Activated CD4-positive, alpha-beta T cell treated with anti-CD3 and anti-CD28 coated beads, Interleukin-2, amount 50 U/mL, for 4 hours (primary cell): ENCODE measurements around the gene IFNGR2.
"Not testable (repeated sequence)": the region's sequence is repeated elsewhere in the genome, so short reads cannot be mapped to it uniquely, and the experiment has no call there.

Source experiments
- DNase-seq, 2 experiments: peaks; one replicate each; pipeline ENCODE4 v3.0.0-alpha.2; 2020

Gene IFNGR2

DNA sequence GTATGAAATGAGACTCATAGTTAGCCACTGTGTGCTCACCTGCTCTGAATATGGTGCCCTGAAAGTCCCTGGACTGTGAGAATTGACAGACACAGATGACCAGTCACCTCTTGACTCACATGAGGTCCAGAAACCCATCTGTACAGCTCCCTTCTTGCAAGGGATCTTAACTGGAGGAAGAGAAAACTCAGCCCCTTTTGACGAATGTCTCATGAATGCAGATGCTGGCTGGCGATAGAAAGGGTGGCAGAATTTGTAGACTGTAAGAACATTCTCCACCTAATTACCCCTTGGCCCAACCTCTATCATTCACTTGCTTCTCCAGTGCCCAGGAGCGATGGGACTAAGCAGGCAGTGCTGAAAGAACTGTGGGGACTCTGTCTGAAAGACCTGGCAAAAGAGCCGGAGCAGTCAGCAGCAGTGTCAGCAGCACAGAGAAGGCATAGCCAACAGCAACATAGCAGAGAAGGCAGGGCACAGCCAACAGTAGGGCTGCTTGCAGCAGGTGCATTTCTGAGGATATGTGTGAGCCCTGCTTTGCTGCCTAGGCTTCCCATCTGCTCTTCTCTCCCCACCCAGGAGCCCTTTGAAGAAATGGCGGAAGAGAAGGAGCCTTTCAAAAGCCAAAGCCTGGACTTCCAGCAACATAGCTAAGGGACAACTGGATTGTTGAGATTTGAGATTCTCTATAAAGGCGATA lies 25.8 kb upstream of the IFNGR2 start:
- no peak for DNase-seq

DNA sequence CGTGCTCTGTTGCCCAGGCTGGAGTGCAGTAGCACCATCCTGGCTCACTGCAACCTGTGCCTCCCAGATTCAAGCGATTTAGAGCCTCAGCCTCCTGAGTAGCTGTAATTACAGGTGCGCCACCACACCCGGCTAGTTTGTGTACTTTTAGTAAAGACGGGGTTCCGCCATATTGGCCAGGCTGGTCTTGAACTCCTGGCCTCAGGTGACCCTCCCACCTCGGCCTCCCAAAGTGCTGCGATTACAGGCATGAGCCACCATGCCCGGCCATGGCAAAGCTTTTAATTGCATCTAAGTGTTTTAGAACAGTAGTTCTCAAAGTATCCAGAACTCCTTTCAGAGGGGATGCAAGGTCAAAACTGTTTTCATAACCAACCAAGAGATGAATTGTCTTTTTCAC lies 25.1 kb upstream of the IFNGR2 start:
- no peak for DNase-seq

DNA sequence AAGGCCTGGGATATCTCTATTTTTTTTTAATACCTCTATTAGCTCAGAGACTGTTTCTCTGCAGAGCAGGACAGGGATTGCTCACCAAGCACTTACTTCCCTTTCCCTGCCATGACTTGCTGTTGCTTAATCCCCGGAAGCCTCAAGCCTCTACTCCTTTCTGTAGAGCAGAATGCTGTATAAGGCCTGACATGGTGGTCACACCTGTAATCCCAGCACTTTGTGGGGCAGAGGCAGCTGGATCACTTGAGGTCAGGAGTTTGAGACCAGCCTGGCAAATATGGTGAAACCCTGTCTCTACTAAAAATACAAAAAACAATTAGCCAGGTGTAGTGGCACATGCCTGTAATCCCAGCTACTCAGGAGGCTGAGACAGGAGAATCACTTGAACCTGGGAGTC lies 23.3 kb upstream of the IFNGR2 start:
- DNase-seq, result not testable (repeated sequence)

DNA sequence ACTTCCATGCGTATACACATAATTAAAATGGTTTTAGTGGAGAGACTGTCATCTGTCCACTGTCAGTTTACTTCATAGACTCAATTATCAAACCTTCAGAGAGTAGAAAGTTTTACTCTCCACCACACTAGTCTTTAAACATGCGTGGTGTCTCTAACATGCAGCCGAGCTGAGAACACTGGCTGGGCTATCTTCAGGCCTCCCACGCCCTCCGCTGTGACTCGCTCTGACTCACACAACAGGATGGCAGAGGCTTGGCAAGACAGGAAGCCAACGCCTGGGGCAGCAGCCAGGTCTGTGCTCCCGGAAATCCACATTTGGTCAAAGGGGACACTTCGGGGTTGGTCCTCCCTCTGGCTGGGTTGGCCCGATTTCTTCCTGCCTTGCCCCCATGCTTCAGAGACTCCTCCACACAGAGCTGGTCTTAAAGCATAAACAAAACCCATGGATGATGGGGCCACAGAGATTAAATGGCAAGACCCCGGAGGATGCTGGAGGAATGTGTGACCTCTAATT lies 22.7 kb upstream of the IFNGR2 start:
- DNase-seq, result peak; percentile 88 to 91

DNA sequence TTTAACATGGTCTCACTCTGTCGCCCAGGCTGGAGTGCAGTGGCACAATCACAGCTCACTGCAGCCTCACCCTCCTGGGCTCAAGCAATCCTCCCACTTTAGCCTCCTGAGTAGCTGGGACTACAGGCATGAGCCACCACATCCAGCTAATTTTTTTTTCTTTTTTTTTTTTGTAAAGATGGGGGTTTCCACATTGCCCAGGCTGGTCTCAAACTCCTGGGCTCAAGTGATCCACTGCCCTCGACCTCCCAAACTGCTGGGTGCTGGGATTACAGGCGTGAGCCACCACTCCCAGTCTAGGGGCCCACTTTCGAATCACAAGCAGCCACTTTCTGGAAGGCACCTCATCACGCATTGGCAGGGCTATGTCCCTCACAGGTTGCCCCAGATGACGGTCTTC lies 21.8 kb upstream of the IFNGR2 start:
- not testable (repeated sequence) for DNase-seq

DNA sequence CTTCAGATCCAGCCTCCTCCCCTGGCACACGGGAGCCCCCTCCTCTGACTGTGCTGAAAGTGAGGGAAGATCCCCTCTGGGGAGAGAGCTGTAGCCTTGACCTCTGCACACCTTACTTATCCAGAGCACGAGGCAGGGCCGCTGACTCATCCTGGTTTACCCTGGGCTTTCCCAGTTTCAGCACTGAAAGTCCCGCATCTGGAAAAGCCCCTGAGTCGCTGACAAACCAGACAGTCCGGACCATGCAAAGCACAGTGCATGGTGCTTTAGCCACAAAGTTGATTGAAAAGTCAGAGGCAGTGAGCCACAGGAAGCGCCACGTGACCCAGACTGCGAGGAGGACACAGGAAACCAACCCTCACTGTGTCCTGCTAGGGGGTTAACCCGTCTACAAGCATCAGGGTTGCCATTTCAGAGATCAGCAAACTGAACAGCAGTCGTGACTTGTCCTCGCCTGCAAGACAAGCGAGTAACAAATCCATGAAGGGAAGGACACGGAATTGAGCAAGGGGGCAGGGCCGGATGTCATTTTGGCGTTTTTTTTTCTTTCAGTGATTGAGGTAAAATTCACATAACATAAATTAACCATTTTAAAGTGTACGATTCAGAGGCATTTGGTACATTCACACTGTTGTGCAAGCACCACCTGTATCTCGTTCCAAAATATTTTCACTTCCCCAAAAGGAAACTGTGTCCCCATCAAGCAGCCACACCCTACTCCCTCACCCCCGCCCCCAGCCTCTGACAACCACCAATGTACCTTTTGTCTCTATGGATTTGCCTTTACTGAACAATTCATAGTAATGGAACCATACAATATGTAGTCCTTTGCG lies 19.9 kb upstream of the IFNGR2 start:
- peak; percentile 56 to 65 for DNase-seq

DNA sequence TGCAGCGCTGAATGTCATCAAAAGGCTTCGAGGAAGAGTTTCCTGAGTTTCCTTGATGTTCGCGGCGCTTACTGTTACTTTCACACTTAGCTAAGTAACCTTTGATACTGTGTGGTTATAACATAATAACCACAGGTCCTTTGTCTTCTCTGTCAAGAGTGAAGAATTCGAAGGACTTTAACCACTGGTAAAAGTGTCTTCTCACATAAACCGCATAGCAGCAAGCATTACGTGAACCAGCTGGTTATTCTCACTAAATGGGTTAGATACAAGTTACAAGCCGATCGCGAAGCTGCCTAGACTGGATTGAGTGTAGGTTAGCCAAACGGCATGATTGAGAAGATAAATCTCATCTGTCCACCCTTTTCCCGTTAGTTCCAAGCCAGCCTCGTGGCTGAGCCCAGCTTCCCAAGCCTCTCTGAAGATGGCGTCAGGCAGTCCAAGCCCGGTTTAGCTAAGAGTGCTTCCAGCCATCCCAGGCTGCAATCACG lies 18.3 kb upstream of the IFNGR2 start:
- DNase-seq, result no peak

DNA sequence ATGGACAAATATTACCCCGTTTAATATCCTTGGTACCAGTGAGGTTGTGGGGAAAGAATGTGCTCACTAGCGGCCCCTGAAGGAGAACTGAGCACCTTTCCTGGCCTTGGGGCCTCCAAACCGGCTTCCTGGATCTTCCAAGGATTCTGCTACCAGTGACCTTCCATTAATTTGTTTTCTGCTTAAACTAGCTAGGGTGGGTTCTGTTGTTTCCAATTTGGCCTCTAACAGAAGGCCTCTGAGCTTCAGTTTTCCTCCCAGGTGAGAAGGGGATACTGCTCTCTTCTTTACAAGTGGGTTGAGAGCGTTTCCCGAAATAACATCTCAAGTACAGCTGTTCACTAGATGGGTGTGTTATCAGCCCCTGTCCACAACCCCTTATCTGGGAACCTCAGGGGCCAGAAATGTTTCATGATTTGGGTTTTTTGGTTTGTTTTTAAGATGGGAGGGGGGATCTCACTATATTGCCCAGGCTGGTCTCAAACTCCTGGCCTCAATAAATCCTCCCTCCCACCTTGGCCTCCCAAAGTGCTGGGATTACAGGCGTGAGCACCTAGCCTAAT lies 16.9 kb upstream of the IFNGR2 start:
- no peak for DNase-seq

DNA sequence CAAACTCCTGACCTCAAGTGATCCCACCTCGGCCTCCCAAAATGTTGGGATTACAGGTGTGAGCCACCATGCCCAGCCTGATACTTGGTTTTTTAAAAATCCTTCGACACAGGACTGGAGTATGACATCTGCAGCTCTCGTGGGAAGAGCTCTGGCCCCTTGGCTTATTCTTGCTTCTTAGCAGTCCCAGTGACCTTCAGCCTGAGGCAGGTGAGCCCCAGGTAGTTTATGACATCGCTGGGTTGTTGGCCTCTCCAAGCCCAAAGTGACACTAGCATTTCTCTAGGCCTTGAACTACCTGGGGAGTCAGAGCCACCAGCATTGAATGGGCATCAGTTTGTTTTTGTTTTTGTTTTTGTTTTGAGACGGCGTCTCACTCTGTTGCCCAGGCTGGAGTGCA lies 15.9 kb upstream of the IFNGR2 start:
- DNase-seq, result no peak

DNA sequence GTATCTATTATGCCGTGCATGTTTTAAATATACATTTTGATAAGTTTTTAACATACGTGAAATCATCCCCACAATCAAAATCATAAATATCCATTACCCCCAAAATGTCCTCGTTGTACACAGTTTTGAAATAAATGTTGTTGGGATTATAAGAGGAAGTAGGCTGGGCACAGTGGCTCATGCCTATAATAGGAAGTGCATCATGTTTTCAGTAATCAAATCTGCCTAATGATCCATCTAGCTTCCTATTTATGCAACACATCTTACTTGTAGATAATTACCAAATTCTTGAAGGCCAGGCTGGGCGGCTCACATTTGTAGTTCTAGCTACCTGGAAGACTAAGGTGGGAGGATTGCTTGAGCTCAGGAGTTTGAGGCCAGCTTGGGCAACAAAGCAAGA lies 15.0 kb upstream of the IFNGR2 start:
- no peak for DNase-seq

DNA sequence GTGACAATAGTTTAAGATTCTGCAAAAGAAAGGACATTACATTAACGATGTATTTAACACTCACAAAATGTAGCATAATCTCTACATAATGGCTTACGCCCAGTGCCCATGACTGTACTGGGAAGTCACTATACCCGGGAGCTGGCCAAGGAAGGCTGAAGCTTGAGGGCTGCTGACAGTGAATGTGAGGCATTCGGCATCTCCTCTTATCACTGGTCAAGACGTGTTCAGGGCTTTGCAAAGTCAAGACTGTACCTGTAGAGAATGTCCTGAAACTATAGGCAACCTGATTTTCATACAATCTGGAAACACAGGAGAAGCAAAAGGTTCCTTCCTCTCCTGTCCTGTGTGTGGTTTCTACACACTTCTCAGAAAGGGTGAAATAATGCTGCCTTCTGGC lies 12.7 kb upstream of the IFNGR2 start:
- no peak for DNase-seq

DNA sequence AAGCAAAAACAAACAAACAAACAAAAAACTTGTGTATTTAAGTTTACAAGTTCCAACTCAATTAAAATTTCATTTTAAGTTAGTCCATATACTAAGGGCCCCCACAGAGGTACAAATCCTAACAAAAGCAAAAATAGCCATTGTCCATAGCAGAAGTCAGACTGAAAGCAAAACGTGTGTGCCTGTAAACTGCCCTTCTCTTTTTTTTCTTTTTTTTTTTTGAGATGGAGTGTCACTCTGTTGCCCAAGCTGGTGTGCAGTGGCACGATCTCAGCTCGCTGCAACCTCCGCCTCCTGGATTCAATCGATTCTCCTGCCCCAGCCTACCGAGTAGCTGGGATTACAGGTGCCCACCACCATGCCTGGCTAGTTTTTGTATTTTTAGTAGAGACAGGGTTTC lies 11.6 kb upstream of the IFNGR2 start:
- no peak for DNase-seq

DNA sequence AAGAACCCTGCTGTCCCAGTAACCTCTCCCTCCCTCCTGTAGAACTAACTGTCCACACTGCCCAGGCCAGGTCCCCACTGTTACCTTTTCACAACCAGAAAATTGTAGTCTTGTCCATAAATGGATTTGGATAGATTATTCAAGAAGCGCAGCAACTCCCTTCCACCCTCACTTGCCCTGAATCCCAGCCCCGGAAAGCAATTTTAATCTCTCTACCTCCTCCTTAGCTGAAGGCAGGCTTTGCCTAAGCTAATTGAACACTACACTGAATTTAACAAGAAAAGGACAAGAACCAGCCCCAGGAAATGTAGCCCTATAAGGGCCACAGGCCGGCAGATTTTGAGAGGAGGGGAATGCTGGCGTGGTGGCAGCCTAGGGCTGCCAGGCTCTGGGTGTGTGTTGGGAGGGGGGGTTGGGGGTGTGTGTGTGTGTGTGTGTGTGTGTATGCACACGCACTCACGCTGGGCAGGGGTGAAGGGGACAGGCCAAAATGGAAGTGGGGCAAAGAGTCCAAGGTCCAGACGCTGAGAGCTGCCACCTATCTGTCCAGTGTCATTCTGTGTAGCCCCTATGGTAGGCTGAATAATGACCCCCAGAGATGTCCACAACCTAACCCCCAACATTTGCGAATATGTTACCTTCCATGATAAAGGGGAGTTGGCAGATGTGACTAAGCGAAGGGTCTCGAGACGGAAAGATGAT lies 10.8 kb upstream of the IFNGR2 start:
- no peak for DNase-seq

DNA sequence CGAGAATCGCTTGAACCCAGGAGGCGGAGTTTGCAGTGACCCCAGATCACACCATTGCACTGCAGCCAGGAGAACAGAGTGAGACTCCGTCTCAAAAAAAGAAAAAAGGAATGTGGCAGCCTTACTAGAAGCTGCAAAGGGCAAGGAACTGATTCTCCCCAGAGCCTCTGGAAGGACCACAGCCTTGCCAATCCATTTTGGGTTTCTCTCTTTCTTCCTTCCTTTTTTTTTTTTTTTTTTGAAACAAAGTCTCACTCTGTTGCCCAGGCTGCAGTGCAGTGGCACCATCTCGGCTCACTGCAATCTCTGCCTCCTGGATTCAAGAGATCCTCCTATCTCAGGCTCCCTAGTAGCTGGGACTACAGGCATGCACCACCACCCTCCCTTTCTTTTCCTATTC lies 9.9 kb upstream of the IFNGR2 start:
- no peak for DNase-seq

DNA sequence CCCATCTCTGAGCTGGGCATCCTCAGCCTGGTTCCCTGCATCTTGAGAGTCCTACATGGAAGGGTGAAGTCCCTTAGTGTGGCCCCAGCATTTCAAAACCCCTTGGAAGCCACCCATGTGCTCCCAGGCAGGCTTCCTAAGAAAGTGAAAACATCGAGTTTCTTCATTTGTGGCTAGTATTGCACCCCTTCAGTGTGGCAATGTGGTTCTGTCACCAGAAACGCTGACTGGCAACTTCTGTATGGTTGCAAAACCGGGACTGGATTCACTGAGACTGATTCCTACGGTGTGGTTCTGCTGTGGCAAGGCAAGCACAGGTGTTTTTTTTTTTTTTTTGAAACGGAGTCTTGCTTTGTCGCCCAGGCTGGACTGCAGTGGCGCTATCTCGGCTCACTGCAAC lies 9.0 kb upstream of the IFNGR2 start:
- no peak for DNase-seq

DNA sequence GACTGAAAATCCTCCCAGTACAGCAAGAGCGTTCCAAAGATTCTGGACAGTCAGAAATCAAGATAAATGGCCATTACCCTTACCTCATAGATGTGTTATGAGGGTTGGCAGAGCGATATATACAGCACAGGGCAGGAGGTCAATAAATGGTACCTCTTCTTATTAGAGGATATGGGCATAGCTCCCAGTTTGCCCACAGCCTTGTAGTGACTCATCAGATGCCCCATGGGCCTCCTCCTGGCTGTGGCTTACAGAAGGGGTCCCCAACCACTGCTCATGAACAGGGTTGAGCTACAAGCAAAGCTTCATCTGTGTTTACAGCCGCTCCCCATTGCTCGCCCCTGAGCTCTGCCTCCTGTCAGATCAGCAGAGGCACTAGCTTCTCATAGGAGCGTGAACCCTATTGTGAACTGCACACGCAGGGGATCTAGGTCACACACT lies 7.3 kb upstream of the IFNGR2 start:
- no peak for DNase-seq

DNA sequence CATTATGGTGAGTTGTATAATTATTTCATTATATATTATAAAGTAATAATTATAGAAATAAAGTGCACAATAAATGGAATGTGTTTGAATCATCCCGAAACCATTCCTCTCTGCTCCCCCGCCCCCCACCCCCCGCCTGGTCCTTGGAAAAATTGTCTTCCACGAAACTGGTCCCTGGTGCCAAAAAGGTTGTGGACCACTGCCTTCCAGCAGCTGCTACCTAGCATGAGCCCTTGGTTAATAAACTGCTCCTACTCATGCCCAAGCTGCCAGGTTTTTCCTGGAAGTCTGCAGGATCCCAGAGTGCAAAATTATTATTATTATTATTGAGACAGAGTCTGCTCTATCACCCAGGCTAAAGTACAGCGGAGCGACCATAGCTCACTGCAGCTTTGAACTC lies 6.8 kb upstream of the IFNGR2 start:
- no peak for DNase-seq

DNA sequence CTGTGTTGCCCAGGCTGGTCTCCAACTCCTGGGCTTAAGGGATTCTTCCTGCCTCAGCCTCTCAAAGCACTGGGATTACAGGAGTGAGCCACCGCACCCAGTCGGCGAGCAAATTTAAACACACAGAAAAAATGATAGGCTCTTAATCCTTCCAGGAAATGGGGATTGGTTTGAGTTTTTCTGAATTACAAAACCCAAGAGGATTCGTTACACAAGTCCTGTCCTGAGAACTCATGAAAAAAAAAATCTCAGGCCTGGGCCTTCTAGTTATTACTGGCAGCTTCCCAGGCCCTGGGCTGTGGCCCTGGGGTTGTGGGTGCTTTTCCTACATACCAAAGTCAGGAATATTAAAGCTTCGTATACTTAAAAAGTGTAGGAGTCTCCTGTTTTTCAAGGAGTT lies 6.3 kb upstream of the IFNGR2 start:
- no peak for DNase-seq

DNA sequence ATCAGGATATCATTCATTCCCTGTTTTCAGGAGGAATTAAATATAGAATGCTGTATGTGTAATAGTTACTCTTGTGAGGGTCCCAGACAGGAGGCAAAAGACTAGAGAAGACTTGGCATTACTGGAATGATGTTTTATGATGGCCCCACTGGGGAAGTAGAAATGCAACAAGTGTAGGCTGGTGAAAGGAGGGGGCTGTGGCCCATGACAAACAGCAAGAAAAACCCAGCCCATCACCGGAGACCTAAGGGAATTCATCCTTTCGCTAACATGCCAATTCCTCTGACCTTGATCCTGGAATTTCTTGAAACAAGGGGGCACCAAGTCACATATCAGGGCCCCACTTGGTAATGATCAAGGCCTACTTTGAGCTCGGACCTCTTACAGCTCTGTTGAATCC lies 5.5 kb upstream of the IFNGR2 start:
- no peak for DNase-seq

DNA sequence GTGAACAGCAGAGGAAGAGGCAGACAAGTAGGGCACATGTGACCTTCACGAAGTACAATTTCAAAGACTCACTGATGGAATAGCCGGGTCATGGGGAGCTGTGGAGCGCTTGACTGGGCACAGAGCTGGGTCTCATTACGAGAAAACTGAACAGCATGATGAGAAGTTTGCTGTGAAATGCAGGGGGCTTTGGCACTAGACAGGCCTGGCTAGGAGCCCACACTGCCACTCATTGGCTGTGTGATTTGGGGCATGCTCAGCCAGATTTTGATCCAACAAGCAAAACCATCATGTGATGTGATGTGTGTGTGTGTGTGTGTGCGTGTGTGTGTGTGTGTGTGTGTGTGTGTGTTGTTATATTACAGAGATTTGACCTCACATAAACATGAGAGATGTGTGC lies 4.9 kb upstream of the IFNGR2 start:
- DNase-seq, result no peak

DNA sequence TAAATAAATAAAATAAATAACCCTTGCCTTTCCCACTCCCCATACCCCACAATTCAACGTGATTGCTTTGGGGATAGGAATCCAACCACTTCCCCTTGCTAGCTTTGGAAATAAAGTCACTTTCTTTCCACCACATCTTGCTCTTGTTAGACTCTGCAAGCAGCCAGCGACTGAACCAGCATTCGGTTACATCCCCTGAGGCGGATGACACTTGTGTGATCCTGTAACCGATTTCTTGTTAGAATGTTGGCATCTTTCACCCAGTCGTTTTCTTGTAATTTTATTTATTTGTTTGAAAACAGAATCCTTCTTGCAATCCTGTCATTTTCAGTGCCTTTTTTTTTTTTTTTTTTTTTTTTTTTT lies 1.6 kb upstream of the IFNGR2 start:
- DNase-seq, result no peak

DNA sequence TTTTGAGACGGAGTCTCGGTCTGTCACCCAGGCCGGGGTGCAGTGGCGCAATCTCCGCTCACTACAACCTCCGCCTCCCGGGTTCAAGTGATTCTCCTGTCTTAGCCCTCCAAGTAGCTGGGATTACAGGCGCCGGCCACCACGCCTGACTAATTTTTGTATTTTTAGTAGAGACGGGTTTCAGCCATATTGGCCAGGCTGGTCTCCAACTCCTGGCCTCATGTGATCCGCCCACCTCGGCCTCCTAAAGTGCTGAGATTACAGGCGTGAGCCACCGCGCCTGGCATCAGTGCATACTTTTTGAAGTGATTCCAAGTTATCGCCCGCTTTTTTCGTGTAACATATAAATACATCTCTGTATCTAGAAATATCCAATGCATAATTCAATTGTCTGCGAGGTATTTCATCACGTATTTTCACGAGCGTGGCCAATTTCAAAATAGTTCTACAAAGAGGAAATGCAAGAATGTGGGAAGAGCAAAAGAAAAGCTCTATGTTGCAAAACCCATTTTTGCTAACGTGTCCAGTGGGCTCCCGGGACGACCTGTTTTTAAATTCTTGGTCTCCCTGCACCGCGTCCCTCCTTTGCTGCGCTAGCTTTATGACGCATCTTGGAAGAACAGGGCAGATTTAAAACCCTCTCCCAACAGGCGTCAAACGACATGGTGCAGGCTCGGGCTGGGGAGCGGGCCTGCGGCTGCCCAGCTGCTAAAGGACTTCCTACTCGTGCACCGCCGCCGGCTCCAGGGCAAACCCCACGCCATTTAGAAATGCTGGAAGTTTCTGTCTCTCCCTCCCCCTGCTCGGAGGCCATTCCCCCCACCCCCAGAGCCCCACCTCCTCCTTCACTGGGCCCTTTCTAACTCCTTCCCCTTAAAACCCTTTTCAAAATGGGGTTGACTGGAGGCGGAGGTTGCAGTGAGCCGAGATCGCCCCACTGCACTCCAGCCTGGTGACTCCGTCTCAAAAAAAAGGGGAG lies 923 bp upstream of the IFNGR2 start:
- no peak for DNase-seq
